ENCODE results near the gene ANKRD13A.
A peak's percentile ranks its signal among the peaks of the same experiment; 100 is the strongest.
"Not testable (repeated sequence)": the region's sequence is repeated elsewhere in the genome, so short reads cannot be mapped to it uniquely, and the experiment has no call there.

The ANKRD13A gene

DNA sequence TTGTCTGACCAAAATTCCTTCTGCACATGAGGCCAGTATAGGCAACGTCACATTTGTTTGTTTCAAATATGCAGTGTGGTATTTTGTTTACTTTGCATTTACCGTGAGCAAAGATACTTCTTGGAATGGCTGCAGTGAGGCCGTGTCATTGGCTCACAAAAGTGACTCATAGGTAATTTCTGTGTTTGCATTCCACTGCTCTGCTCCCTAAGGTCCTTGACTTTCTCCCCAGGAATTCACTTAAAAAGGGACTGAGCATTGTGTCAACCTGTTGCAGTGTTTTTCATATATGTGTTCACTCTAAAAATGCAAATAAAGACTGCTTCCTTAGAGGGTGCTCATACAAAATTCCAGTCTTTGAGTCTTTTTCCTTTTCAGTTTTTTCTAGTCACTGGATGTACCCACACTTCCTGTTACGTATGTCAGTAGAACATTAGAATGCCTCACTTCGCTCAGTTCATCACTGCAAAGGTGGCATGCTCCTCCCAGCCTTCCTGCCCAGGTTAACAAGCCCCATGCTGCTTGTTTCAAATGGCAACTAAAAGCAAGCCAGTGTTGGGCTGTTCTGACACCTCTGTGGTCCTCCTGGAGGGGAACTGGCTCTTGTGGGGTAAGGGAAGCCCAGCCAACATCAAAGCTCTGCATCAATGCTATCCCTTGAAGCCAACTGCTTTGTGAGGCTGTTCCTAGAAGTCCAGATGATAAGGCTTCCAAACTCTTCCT is 40.0 kb downstream of the ANKRD13A start:
- H3K27ac ChIP-seq = no peak overlapping the region
- H3K9ac ChIP-seq (ENCODE audit: insufficient read length) = no peak overlapping the region
- H3K4me3 ChIP-seq = no peak overlapping the region
- no peak for TF ChIP-seq EZH2 (IDR thresholded peaks at IDR 0.05)
- TF ChIP-seq FOXP2 (optimal IDR thresholded peaks at IDR 0.05; ENCODE audit: control extremely low read depth, extremely low read length, insufficient read depth) = no peak
- TF ChIP-seq POLR2AphosphoS5 (IDR thresholded peaks at IDR 0.05; ENCODE audit: borderline replicate concordance, low read depth, low read length) = no peak
- peaks cover 17% of the 10 kb centered on the region for H3K36me3 ChIP-seq (ENCODE audit: insufficient read depth, low read length)
- H3K9me3 ChIP-seq (ENCODE audit: low read depth, low read length) = no peaks in the 10 kb centered on the region
- DNase-seq (ENCODE audit: low read depth, low spot score) = no peak

- Histone ChIP-seq H3K9me3 (ENCODE audit: low read depth, low read length) (no peaks in the 10 kb centered on the region), H3K36me3 (ENCODE audit: insufficient read depth, low read length) (peaks cover 13% of the 10 kb centered on the region), H3K9ac (ENCODE audit: insufficient read length) (no peak overlapping the region), H3K4me3 (no peak overlapping the region), H3K27ac (no peak overlapping the region)
- DNase-seq (ENCODE audit: low read depth, low spot score) = no peak
- TF ChIP-seq FOXP2 (optimal IDR thresholded peaks at IDR 0.05; ENCODE audit: control extremely low read depth, extremely low read length, insufficient read depth) (no peak), EZH2 (IDR thresholded peaks at IDR 0.05) (no peak), POLR2AphosphoS5 (IDR thresholded peaks at IDR 0.05; ENCODE audit: borderline replicate concordance, low read depth, low read length) (no peak)
Observed at GRCh38 chr12:110042264-110042663, 43.0 kb downstream of the ANKRD13A start.

GRCh38 chr12:110046451-110047187 is 47.4 kb downstream of the ANKRD13A start:
- Histone ChIP-seq H3K4me3 (peak overlapping the region; percentile 96; the same call in 1 of the 2 replicates), H3K9ac (ENCODE audit: insufficient read length) (no peak overlapping the region)
- DNase-seq (ENCODE audit: low read depth, low spot score) = no peak

DNA sequence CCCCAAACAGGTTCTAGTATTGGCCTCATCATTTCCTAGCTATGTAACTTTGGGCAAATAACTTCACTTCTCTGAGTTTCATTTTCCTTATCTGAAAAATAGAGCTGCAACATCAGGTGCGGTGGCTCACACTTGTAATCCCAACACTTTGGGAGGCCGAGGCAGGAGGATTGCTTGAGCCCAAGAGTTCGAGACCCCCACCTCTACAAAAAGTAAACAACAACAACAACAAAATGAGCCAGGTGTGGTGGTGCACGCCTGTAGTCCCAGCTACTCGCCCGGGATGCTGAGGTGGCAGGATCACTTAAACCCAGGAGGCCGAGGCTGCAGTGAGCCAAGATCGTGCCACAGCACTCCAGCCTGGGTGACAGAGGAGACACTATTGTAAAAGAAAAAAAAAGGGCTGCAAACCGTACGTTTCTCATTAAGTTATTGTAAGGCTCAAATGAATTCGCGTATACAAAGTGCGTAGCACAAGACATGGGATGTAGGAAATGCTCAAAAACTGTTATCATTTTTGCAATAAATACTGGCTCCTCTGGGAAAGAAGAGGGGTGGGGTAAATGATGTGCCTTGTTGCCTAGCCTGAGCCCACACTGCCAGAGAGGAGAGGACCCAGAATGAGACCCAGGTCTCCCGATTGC is 48.2 kb downstream of the ANKRD13A start:
- H3K27ac ChIP-seq = no peak overlapping the region
- no peak for DNase-seq (ENCODE audit: low read depth, low spot score)
- H3K36me3 ChIP-seq (ENCODE audit: insufficient read depth, low read length) = peaks cover under 1% of the 10 kb centered on the region; the same call in 1 of the 2 replicates
- H3K9me3 ChIP-seq (ENCODE audit: low read depth, low read length) = no peaks in the 10 kb centered on the region
- peak overlapping the region; percentile 96 for H3K4me3 ChIP-seq
- no peak for TF ChIP-seq POLR2AphosphoS5 (IDR thresholded peaks at IDR 0.05; ENCODE audit: borderline replicate concordance, low read depth, low read length)
- no peak for TF ChIP-seq FOXP2 (optimal IDR thresholded peaks at IDR 0.05; ENCODE audit: control extremely low read depth, extremely low read length, insufficient read depth)
- H3K9ac ChIP-seq (ENCODE audit: insufficient read length) = peak overlapping the region; percentile 84

More at GRCh38 chr12:110046451-110047187, 47.4 kb downstream of the ANKRD13A start:
- Histone ChIP-seq H3K9me3 (ENCODE audit: low read depth, low read length) (no peaks in the 10 kb centered on the region), H3K27ac (no peak overlapping the region), H3K36me3 (ENCODE audit: insufficient read depth, low read length) (peaks cover 9% of the 10 kb centered on the region)
- no peak for TF ChIP-seq EZH2 (IDR thresholded peaks at IDR 0.05)
- no peak for TF ChIP-seq FOXP2 (optimal IDR thresholded peaks at IDR 0.05; ENCODE audit: control extremely low read depth, extremely low read length, insufficient read depth)
- no peak for TF ChIP-seq POLR2AphosphoS5 (IDR thresholded peaks at IDR 0.05; ENCODE audit: borderline replicate concordance, low read depth, low read length)

- peak; percentile 85 for TF ChIP-seq POLR2AphosphoS5 (IDR thresholded peaks at IDR 0.05; ENCODE audit: borderline replicate concordance, low read depth, low read length)
- TF ChIP-seq FOXP2 (optimal IDR thresholded peaks at IDR 0.05; ENCODE audit: control extremely low read depth, extremely low read length, insufficient read depth) = peak; percentile 96
- TF ChIP-seq EZH2 (IDR thresholded peaks at IDR 0.05) = no peak
- peak; percentile 95 for DNase-seq (ENCODE audit: low read depth, low spot score)
- H3K9me3 ChIP-seq (ENCODE audit: low read depth, low read length) = no peaks in the 10 kb centered on the region
- peak within 1 kb of the TSS; percentile 96 for H3K4me3 ChIP-seq
- peak within 1 kb of the TSS; percentile 84 for H3K27ac ChIP-seq
- H3K9ac ChIP-seq (ENCODE audit: insufficient read length) = peak within 1 kb of the TSS; percentile 84
- H3K36me3 ChIP-seq (ENCODE audit: insufficient read depth, low read length) = no peaks in the 10 kb centered on the region; the same call in 1 of the 2 replicates
Observed at GRCh38 chr12:110048242-110049027, 49.2 kb downstream of the ANKRD13A start, which contains the start of gene C12orf76. C12orf76 (minus strand) TSS chr12:110048522; CDS start chr12:110048495, 27 bp downstream.

GRCh38 chr12:110049034-110049433 is 49.8 kb downstream of the ANKRD13A start:
- not testable (repeated sequence) for H3K9me3 ChIP-seq (ENCODE audit: low read depth, low read length); H3K36me3 ChIP-seq (ENCODE audit: insufficient read depth, low read length); DNase-seq (ENCODE audit: low read depth, low spot score)
- H3K27ac ChIP-seq = peak overlapping the region; percentile 84
- peak overlapping the region; percentile 65 for H3K9ac ChIP-seq (ENCODE audit: insufficient read length)
- peak overlapping the region; percentile 96 for H3K4me3 ChIP-seq

GRCh38 chr12:110049666-110050065 is 50.4 kb downstream of the ANKRD13A start:
- H3K27ac ChIP-seq; H3K9ac ChIP-seq (ENCODE audit: insufficient read length); H3K36me3 ChIP-seq (ENCODE audit: insufficient read depth, low read length); H3K4me3 ChIP-seq; DNase-seq (ENCODE audit: low read depth, low spot score); H3K9me3 ChIP-seq (ENCODE audit: low read depth, low read length): not testable (repeated sequence)

GRCh38 chr12:110050927-110051326 is 51.7 kb downstream of the ANKRD13A start:
- no peaks in the 10 kb centered on the region for H3K36me3 ChIP-seq (ENCODE audit: insufficient read depth, low read length)
- no peak overlapping the region for H3K4me3 ChIP-seq
- H3K9me3 ChIP-seq (ENCODE audit: low read depth, low read length) = no peaks in the 10 kb centered on the region
- no peak overlapping the region for H3K27ac ChIP-seq
- DNase-seq (ENCODE audit: low read depth, low spot score) = no peak
- no peak for TF ChIP-seq EZH2 (IDR thresholded peaks at IDR 0.05)
- no peak for TF ChIP-seq POLR2AphosphoS5 (IDR thresholded peaks at IDR 0.05; ENCODE audit: borderline replicate concordance, low read depth, low read length)
- TF ChIP-seq FOXP2 (optimal IDR thresholded peaks at IDR 0.05; ENCODE audit: control extremely low read depth, extremely low read length, insufficient read depth) = no peak
- H3K9ac ChIP-seq (ENCODE audit: insufficient read length) = no peak overlapping the region

GRCh38 chr12:110055375-110056352 is 56.4 kb downstream of the ANKRD13A start:
- peak; percentile 64 for DNase-seq (ENCODE audit: low read depth, low spot score)
- not testable (repeated sequence) for H3K9ac ChIP-seq (ENCODE audit: insufficient read length); H3K9me3 ChIP-seq (ENCODE audit: low read depth, low read length); H3K36me3 ChIP-seq (ENCODE audit: insufficient read depth, low read length)
- Histone ChIP-seq H3K27ac (peak overlapping the region; percentile 81), H3K4me3 (peak overlapping the region; percentile 54)

DNA sequence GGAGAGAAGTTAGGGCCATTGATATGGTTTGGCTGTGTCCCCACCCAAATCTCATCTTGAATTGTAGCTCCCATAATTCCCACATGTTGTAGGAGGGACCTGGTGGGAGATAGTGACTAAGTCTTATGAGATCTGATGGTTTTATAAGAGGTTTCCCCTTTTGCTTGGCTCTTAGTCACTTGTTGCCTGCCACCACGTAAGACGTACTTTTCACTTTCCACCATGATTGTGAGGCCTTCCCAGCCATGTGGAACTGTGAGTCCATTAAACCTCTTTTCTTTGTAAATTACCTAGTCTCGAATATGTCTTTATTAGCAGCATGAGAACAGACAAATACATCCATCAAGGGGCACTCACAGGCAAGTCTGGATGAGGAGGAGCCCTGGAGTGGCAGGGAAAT is 57.4 kb downstream of the ANKRD13A start:
- H3K9ac ChIP-seq (ENCODE audit: insufficient read length); H3K36me3 ChIP-seq (ENCODE audit: insufficient read depth, low read length); DNase-seq (ENCODE audit: low read depth, low spot score); H3K4me3 ChIP-seq; H3K9me3 ChIP-seq (ENCODE audit: low read depth, low read length); H3K27ac ChIP-seq: not testable (repeated sequence)

All from SK-N-MC (cell line).